Fibroblast of villous mesenchyme (primary cell): ENCODE results near the gene CCDC14. TPM values are rescaled to one million over a fixed set of nuclear protein-coding genes. Genes with fewer than 3 reads are reported as not detected.
"Not testable (repeated sequence)": the region's sequence is repeated elsewhere in the genome, so short reads cannot be mapped to it uniquely, and the experiment has no call there.

Experiments
- DNase-seq: peaks from one replicate; pipeline ENCODE4 v3.0.0-alpha.2; 2010; ENCODE audit warnings: low read depth
- H3K4me3 ChIP-seq: 2 replicates; pipeline ENCODE4 v1.5.1; 2011; ENCODE audit warnings: low read depth, mild to moderate bottlenecking, low read length
- CTCF ChIP-seq: IDR thresholded peaks from 2 replicates; pipeline ENCODE4 v1.5.1; 2012; ENCODE audit warnings: low read depth, mild to moderate bottlenecking, low read length; ENCODE audit not compliant: insufficient read depth
- total RNA-seq: library from RNA; depleted of rRNA; stranded (reverse); fragments of >200 nt; gene quantifications from 2 replicates; pipeline ENCODE4 v1.2.3, GENCODE V29; 2012

CCDC14 gene
- total RNA-seq, 1 donor, result 130 TPM

- TF ChIP-seq CTCF, result no peak
- no peak for DNase-seq
- H3K4me3 ChIP-seq, result no peak overlapping the region
Observed at GRCh38 chr3:123986427-123986826, 25.4 kb upstream of the CCDC14 start.

DNA sequence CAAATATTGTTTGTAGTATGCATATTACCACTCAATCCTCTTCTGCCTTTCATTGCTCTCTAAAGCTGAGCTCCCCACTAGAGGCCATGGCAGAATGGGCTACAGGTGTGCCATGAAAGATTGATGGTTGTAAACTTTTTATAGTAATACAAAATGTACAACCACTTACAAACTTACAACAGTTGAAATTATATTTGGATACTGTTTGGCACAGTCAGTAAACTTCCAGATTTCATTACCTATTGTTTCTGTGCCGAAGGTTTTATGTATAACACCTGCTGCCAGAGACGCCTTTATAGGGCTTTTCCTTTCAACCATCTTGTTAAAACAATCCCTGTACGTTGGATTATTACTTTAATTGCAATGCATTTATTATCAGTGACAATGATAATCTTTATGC is 23.9 kb upstream of the CCDC14 start:
- no peak for DNase-seq
- no peak overlapping the region for H3K4me3 ChIP-seq
- no peak for TF ChIP-seq CTCF

- no peak for DNase-seq
- TF ChIP-seq CTCF, result no peak
- no peak overlapping the region for H3K4me3 ChIP-seq
Observed at GRCh38 chr3:123984350-123984749, 23.3 kb upstream of the CCDC14 start.

- not testable (repeated sequence) for H3K4me3 ChIP-seq, DNase-seq
Observed at GRCh38 chr3:123981317-123981716, 20.3 kb upstream of the CCDC14 start.

- no peak for TF ChIP-seq CTCF
- DNase-seq, result no peak
- H3K4me3 ChIP-seq, result no peak overlapping the region
Observed at GRCh38 chr3:123980539-123980938, 19.5 kb upstream of the CCDC14 start.

DNA sequence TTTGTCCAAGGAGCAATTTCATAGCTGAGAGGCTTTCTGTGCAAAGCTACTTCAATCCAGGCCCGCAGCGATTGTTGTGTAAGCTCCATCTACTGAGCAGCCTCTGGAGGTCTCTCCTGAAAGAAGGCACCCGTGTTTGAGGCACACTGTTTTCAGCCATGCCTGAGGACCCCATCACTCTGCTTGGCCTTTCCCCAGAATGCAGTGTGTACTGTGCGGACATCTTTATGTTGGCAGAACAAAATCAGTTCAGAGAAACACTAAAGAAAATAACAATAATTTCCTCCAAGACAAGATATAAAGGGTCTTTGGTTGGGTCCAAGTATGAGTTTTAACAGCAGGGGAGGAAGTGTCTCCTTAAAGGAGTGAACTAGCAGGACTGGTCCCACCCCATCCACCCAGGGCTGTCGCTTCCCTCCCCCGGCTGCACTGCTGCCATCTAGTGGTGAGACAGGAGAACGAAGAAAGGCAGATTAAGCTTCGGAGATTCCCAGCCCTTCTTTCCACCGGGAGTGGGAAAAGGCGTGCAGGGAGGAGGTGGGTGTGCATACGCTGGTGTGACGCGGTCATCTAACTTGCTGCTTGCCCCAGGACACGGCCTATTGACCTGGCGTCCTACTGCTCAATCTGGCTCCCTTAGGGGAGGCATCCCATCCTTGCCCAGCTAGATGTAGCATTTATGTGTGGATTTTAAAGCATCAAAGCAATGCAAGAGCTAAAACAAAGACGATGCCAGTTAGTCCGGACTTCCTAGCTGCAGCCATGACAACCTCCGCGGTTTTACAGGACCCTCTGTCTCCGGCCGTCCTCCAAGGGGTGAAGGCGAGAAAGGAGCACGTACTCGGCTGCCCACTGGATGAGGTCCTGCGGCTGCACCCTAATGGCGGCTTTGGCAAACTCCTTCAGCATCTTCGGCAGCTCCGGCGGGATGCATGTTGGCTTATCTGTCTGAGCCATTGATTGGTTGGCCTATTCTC is 18.8 kb upstream of the CCDC14 start:
- peak; percentile 47 for DNase-seq
- peak; percentile 66 for TF ChIP-seq CTCF
- H3K4me3 ChIP-seq, result peak overlapping the region; percentile 56

- not testable (repeated sequence) for H3K4me3 ChIP-seq, DNase-seq
Observed at GRCh38 chr3:123976904-123977303, 15.9 kb upstream of the CCDC14 start.

DNA sequence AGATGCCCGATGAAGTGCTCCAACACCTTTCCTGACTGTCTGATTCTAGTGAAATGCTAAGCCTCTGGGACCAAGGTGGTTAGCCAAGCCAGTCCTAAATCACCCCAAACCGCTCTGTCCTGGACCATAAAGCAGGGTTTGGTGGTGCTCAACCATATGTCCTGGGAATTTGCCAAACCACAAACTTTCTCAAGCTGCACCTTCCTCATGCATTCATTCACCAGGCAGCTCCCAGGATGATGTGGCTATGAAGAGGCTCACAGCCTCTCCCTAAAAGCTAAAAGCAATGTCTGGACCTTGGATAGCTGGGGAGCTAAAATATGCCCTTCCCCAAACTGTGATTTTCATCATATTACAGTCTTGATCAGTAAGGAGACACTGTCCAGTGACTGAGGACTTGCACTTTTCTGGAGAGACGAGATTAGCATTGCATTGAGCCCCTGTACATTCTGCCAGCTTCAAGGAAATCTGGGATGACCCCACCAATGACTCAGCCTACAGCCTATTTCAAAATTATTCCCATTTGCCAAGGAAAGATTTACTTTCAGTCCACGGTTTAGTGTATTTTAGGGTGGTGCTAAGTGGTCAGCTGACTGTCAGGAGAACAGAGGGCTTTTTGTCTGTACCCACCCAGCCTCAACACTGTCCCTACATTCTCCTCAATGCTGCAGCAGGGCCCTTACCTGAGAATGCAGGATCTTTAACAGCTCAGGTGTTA is 15.3 kb upstream of the CCDC14 start:
- not testable (repeated sequence) for H3K4me3 ChIP-seq
- peak; percentile 42 for DNase-seq

DNA sequence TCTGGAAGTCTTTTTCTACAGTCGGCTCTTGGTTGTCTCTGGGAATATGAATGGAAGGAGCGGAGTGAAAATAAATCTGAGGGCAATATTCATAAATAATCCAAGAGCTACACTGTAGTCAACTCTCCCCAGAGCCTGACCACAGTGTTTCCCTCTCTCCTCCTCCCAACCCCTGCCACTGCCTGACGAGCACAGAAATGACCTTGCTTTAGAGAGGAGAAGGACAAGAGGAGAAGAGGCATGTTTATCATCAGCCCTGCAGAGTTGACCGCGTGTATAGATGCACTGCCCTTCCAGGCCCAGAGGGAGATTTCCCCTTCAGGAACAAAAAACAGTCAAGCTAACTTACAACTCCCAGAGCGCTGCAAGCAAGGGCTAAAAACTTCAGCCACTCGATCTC is 14.0 kb upstream of the CCDC14 start:
- DNase-seq, H3K4me3 ChIP-seq: not testable (repeated sequence)
